ENCODE measurements around the gene SPATA32.
"Not testable (repeated sequence)": the region's sequence is repeated elsewhere in the genome, so short reads cannot be mapped to it uniquely, and the experiment has no call there.

Gene SPATA32

GRCh38 chr17:45270828-45271418 is 9.0 kb upstream of the SPATA32 start:
- no peak for DNase-seq

GRCh38 chr17:45269912-45270311 is 8.0 kb upstream of the SPATA32 start:
- DNase-seq = no peak

DNA sequence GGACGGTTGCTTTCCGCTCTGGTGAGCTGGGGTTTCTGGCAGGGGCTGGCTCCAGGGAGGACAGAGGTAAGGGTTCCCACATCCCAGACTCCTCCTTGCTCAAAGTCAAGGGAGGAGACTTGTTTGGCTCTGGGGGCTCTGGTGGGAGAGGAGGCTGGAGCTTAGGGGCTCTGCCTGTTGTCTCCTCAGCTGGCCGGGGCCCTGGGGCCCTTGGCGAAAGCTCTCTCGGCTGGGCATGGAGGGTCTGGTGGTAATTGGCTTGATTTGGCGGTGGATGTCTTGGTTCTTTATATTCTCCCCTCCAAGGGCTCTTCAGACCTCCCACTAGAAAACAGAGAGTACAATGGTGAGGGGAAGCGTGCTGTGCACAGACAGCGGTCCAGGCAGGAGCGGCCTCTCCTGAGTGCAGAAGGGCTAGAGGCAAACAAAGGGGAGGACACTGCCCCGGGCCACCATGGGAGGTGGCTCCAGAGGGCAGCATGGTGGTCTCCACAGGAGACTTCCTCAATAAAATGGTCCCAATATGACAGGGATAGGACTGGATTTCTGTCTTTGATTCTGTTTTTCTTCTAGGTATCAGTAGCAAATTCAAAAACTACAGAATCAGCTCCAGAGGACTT is 5.7 kb upstream of the SPATA32 start:
- DNase-seq = no peak

DNA sequence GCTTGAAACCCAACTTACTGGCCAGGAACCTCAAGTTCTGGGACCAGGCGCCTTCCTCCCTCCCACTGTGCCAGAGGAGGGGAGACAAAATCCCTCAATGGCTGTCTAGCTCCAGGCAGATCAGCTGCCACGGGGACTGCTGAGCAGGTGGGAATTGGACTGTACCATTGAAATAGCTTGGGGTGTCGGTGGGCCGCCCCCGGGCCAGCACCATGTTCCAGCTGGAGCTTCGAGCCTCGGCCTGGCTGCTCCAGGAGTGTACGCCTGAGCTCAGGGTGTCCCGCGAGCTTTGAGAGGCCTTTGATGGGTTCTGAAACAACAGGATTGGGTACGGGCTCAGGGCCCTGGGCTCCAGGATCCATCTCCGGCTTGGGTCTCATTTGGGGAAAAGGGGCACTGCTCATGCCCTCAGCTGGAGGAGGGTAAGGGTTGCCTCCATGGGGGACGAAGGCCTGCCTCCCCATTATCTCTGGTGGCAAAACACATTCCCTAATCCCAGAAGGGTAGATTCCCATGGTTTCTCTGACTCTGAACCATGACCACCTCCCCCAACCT is 4.6 kb upstream of the SPATA32 start:
- no peak for DNase-seq

DNA sequence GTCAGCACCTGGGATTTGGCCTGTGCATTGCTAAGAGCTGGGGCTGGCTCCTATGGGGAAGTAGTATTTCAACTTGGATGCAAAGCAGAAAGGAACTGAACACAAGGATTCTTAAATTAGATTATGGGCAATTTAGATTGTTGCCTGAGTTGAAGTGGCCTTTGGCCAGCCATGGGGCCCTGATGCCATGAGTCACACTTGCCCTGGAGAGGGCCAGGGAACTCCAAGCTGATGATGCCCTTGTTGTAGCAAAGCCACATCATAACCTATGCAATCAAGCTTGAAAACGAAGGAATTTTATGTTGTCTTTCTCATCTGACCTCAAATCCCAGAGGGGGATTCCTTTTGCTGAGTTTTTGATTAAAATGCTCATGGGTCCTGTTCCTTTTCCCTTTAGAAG is 3.9 kb upstream of the SPATA32 start:
- peak; percentile 58 for DNase-seq

DNA sequence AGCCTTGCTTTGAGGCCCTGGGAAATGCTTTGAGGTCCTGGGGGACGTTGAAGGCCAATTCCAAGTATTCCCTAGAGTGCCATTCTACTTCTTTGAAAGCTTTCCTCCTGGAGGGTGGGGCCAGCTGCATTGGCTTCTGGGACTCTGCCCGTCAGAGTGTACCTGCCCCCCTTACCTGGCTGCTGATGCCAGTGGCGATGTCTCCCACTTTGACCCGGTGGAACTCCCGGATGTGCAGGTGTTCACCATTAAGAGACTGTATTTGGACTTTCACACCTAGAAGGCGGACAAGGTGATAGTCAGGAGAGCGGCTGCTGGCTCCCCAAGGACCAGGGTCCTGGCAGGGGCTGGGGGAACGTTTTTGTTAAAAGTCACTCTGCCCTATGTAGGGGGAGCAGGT is 3.1 kb upstream of the SPATA32 start:
- DNase-seq = no peak

GRCh38 chr17:45264430-45264829 is 2.5 kb upstream of the SPATA32 start:
- DNase-seq = no peak

DNA sequence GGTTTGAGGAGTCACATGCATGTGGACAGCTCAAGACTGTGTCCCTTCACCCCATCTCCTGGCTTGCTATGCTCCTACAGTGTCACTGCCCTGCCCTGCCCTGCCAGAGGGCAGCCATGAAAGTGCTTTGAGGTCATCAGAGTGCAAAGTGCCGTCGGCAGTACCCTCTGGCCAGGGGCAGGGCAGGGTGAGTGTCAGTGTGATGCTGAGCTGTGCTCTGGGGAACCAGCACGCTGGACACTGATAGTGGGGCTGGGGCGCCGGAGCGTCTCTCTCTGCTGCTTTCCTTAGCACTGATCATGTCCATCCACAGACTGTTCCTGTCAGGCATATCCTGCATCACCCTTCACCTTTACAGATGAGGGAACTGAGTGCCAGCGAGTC is 1.6 kb upstream of the SPATA32 start:
- DNase-seq = no peak

DNA sequence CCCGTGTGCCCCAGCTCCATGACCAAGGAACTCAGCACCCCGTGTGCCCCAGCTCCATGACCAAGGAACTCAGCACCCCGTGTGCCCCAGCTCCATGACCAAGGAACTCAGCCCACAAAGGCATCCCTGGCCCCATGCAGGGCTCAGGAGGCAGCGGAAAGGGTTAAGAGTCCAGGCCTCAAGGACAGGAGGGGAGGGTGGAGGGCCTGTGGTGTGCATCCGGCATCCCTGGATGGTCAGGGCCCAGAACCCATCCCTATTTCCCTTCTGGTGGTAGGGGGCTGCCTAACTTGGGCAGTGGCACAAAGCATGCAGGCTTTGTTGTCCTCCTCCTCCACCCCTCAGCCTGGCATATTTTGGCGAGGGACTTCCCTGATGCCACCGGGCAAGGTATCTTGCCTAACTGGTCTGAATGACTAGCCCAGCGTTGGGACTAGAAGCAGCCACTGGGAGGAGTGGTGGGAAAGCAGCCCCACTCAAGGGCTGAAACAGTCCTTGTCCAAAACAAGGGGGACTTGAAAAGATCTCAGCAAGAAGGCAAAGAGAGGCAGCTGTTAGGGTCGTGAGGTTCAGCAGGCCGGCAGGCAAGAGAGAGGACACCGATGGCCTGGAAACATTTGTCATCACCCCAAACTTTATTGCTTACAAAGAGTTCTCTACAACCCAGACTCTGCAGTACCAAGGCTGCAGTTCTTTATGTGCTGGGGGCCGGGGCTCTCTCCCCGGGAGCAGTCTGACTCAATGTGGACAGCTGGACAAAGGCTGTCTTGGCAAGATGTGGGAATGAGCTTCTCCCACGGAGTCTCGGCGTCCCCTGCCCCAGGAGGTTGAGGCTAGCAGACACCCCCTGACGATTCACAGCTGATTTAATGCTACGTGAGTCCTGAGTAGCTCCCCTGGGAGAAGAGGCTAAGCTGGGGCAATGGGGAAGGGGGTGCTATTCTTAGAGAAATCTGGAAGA is 902 bp upstream of the SPATA32 start:
- DNase-seq = no peak

DNA sequence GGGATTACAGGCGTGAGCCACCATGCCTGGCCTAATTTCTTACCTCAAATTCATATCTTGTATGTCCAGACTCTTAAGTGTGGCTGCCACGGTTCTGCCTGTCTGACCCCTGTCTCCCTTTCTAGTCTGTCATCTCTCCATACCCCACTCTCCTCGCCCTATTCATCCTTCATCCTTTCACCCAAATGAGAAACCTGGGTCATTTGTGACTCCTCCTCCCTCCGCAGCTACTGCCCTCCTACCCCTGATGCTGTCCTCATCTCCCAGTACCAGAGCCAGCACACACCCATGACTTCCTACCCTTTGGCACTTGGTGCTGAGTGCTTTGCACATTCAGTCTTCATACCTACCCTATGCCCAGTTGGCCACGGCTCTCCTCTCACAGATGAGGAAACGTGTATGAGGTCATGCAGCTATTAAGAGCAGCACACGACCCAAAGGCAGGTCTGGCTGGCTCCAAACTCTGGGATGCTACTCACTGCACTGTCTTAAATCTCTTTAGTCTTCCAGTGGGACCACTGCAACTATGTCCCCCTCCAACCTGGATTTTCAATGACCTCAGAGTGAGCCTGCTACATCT is 1.6 kb downstream of the SPATA32 start:
- DNase-seq = no peak

DNA sequence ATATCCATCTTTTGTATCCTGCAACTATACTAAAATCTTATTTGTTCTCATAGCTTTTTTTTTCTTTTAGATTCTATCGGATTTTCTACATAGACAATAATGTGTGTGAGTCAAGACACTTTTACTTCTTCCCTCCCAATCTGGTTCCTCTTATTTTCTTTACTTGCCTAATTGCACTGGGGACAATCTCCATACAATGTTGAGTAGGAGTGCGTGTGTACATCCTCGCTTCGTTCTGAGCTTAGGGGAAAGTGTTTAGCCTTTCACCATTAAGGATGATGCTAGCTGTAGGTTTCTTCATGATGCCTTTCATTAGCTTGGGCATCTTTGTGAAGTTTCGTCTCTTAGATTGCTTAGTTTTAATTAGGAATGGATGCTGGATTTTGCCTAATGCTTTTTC is 2.9 kb downstream of the SPATA32 start:
- no peak for DNase-seq

GRCh38 chr17:45257115-45257514 is 4.8 kb downstream of the SPATA32 start:
- no peak for DNase-seq

- DNase-seq = no peak
Measured at GRCh38 chr17:45256114-45256966, 5.6 kb downstream of the SPATA32 start.

DNA sequence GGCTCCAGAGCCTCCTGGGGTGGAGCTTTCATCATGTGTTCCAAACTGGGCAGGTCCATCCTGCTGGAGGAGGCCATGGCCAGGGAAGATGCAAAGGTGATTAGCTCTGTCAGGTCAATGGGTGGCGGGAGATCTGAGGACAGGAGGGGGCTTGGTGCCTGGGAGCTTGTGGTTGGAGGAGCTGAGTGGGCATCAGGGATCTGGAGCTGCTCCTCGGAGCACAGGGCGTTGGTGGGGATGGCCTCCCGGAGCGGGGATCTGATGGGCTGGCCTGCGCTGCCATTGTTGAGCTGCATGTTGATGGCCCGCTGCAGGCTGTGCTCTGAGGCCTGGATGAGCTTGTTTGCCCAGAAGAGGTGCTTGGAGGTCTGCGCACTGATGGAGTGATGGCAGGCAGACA is 6.5 kb downstream of the SPATA32 start:
- no peak for DNase-seq

GRCh38 chr17:45253879-45254278 is 8.0 kb downstream of the SPATA32 start:
- no peak for DNase-seq

DNA sequence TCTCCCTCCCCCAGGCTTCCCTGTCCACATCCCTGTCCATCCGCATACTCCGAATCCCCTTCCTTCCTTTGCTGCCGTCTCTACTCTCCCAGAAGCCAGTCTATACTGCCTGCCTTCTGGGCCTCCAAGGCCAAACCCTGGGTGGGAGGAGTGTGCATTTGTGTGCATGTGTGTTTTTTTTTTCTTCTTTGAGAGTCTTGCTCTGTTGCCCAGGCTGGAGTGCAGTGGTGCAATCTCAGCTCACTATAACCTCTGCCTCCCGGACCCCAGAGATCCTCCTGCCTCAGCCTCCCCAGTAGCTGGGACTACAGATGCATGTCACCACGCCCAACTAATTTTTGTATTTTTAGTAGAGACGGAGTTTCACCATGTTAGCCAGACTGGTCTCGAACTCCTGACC is 8.7 kb downstream of the SPATA32 start:
- DNase-seq = not testable (repeated sequence)

GRCh38 chr17:45251931-45252330 is 10.0 kb downstream of the SPATA32 start:
- no peak for DNase-seq

- DNase-seq = no peak
Measured at GRCh38 chr17:45248132-45248957, 13.5 kb downstream of the SPATA32 start.

GRCh38 chr17:45247429-45248131 is 14.3 kb downstream of the SPATA32 start:
- peak; percentile 87 for DNase-seq

- DNase-seq = no peak
Measured at GRCh38 chr17:45246861-45247428, 14.9 kb downstream of the SPATA32 start.
